BLaER1 treated with 17β-estradiol and CSF1 and Interleukin-3, amounts not matched to agents 10 nM and 100 nM (cell line): Measurements from ENCODE around the gene EPHA2.
"Not testable (repeated sequence)": the region's sequence is repeated elsewhere in the genome, so short reads cannot be mapped to it uniquely, and the experiment has no call there.

ENCODE experiments used
- H3K27ac ChIP-seq, 11 experiments: shearing (Covaris generic); formaldehyde crosslinking; 2 replicates each; pipeline ENCODE4 v1.8.1; 2022
- H3K27me3 ChIP-seq, 11 experiments: shearing (Covaris generic); formaldehyde crosslinking; 2 replicates each; pipeline ENCODE4 v1.8.1; 2022
- H3K36me3 ChIP-seq, 11 experiments: shearing (Covaris generic); formaldehyde crosslinking; 2 replicates each; pipeline ENCODE4 v1.8.1; 2022
- H3K4me1 ChIP-seq, 10 experiments: shearing (Covaris generic); formaldehyde crosslinking; 2 replicates each; pipeline ENCODE4 v1.8.1; 2022
- H3K4me2 ChIP-seq, 11 experiments: shearing (Covaris generic); formaldehyde crosslinking; 2 replicates each; pipeline ENCODE4 v1.8.1; 2022
- H3K4me3 ChIP-seq, 10 experiments: shearing (Covaris generic); formaldehyde crosslinking; 2 replicates each; pipeline ENCODE4 v1.8.1; 2022
- H3K9ac ChIP-seq, 11 experiments: shearing (Covaris generic); formaldehyde crosslinking; 2 replicates each; pipeline ENCODE4 v1.8.1; 2022
- H3K9me3 ChIP-seq, 11 experiments: shearing (Covaris generic); formaldehyde crosslinking; replicated peaks in 1 of 11; 2 replicates each; pipeline ENCODE4 v1.8.1; 2022
- H4K20me1 ChIP-seq, 11 experiments: shearing (Covaris generic); formaldehyde crosslinking; 2 replicates each; pipeline ENCODE4 v1.8.1; 2022
- Cebpa-rat ChIP-seq, 11 experiments: shearing (Covaris generic); IDR thresholded peaks; 2 replicates each; pipeline ENCODE4 v1.8.1; 2022

EPHA2 gene

GRCh38 chr1:16173447-16174260 lies 17.8 kb upstream of the EPHA2 start:
- no peak overlapping the region; a peak in 1 of 20 replicates for H3K4me3 ChIP-seq
- peaks cover 8 to 23% (median 15%) of the 10 kb centered on the region in 11 experiments; a peak in 20 of 22 replicates for H3K27me3 ChIP-seq
- peaks cover 0 to 9% (median 0%) of the 10 kb centered on the region in 11 experiments; a peak in 2 of 22 replicates for H4K20me1 ChIP-seq
- no peaks in the 10 kb centered on the region for H3K9me3 ChIP-seq
- peaks cover 47 to 68% (median 56%) of the 10 kb centered on the region in 10 experiments for H3K4me1 ChIP-seq
- H3K4me2 ChIP-seq: peak overlapping the region; percentile 43 to 92 (median 80)
- H3K27ac ChIP-seq: peak overlapping the region in 9 of 11 experiments; percentile 35 to 82 (median 62); a peak in 16 of 22 replicates
- H3K36me3 ChIP-seq: no peaks in the 10 kb centered on the region
- TF ChIP-seq Cebpa-rat (IDR thresholded peaks at IDR 0.05): no peak
- peak overlapping the region in 10 of 11 experiments; percentile 26 to 65 (median 47); a peak in 17 of 22 replicates for H3K9ac ChIP-seq

GRCh38 chr1:16172964-16173446 lies 17.1 kb upstream of the EPHA2 start:
- Histone ChIP-seq H3K4me3 (no peak overlapping the region), H3K27me3 (peaks cover 14 to 29% (median 21%) of the 10 kb centered on the region in 11 experiments; a peak in 21 of 22 replicates), H3K9ac (peak overlapping the region in 9 of 11 experiments; percentile 26 to 65 (median 49); a peak in 13 of 22 replicates), H3K36me3 (no peaks in the 10 kb centered on the region), H3K27ac (peak overlapping the region in 9 of 11 experiments; percentile 35 to 82 (median 62); a peak in 16 of 22 replicates), H3K9me3 (no peaks in the 10 kb centered on the region), H4K20me1 (peaks cover 0 to 9% (median 0%) of the 10 kb centered on the region in 11 experiments; a peak in 2 of 22 replicates), H3K4me1 (peaks cover 53 to 68% (median 61%) of the 10 kb centered on the region in 10 experiments), H3K4me2 (peak overlapping the region; percentile 43 to 92 (median 80))
- no peak for TF ChIP-seq Cebpa-rat (IDR thresholded peaks at IDR 0.05)

DNA sequence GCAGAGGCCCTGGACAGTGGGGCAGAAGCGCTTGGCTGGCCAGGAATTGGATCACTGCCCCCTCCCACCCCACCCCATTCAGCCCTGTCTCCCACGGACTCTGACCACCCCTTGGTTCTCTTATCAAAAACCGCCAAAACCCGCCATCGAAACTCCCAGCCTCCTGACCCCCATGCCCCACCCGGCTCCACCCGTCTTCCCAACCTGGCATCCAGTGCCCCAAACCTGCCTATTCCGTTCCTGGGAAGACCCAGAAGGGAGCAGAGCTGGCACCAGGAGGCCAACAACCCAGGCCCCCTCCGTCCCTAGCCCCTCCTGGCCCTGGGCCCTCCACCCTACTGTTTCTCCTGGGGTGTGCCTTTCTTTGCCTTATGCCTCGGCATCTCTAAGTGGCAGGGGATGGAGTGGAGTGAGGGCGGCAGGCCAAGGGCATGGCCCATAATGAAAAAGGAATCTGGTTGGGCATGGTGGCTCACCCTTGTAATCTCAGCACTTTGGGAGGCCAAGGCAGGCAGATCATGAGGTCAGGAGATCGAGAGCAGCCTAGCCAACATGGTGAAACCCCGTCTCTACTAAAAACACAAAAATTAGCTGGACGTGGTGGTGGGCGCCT lies 16.5 kb upstream of the EPHA2 start:
- no peak overlapping the region; a peak in 1 of 22 replicates for H3K9ac ChIP-seq
- no peak overlapping the region for H3K4me3 ChIP-seq

GRCh38 chr1:16171314-16172151 lies 15.7 kb upstream of the EPHA2 start:
- Histone ChIP-seq H3K9ac (no peak overlapping the region), H3K27me3 (peaks cover 21 to 40% (median 31%) of the 10 kb centered on the region in 11 experiments; a peak in 21 of 22 replicates), H3K4me3 (no peak overlapping the region), H3K9me3 (no peaks in the 10 kb centered on the region), H4K20me1 (peaks cover 0 to 12% (median 0%) of the 10 kb centered on the region in 11 experiments; a peak in 3 of 22 replicates), H3K4me1 (peaks cover 55 to 67% (median 59%) of the 10 kb centered on the region in 10 experiments), H3K27ac (no peak overlapping the region), H3K4me2 (no peak overlapping the region), H3K36me3 (no peaks in the 10 kb centered on the region)
- no peak for TF ChIP-seq Cebpa-rat (IDR thresholded peaks at IDR 0.05)

More for the DNA sequence above, 16.5 kb upstream of the EPHA2 start:
- Histone ChIP-seq H4K20me1 (peaks cover 0 to 12% (median 0%) of the 10 kb centered on the region in 11 experiments; a peak in 2 of 22 replicates), H3K36me3 (no peaks in the 10 kb centered on the region), H3K4me2 (peak overlapping the region in 2 of 11 experiments; percentile 90 to 92; a peak in 3 of 22 replicates), H3K27ac (peak overlapping the region in 3 of 11 experiments; percentile 4 to 82 (median 77); a peak in 4 of 22 replicates), H3K9me3 (no peaks in the 10 kb centered on the region), H3K4me1 (peaks cover 57 to 69% (median 65%) of the 10 kb centered on the region in 10 experiments), H3K27me3 (peaks cover 19 to 36% (median 27%) of the 10 kb centered on the region in 11 experiments; a peak in 21 of 22 replicates)
- no peak for TF ChIP-seq Cebpa-rat (IDR thresholded peaks at IDR 0.05)

DNA sequence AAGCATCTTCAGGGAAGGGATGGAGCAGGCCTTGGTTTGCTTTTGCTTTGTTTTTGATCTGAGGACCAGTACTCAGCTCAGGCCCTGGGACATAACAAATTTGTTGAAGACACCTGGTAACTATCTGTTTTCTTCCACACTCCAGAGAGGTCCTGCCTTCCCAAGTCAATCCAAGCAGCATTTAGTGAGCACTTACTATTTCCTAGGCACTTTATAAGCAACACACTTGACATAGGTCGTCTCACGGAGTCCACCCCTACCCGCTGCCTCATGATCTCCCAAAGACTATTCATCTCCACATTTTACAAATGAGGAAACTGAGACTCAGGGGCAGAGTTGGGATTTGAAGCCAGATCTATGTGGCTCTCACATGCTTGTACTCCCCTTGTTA lies 14.4 kb upstream of the EPHA2 start:
- Histone ChIP-seq H3K36me3 (no peaks in the 10 kb centered on the region), H4K20me1 (peaks cover 0 to 12% (median 0%) of the 10 kb centered on the region in 11 experiments; a peak in 3 of 22 replicates), H3K27ac (no peak overlapping the region), H3K9ac (no peak overlapping the region), H3K27me3 (peaks cover 21 to 41% (median 31%) of the 10 kb centered on the region in 11 experiments; a peak in 21 of 22 replicates), H3K4me2 (no peak overlapping the region), H3K4me1 (peaks cover 43 to 59% (median 51%) of the 10 kb centered on the region in 10 experiments), H3K9me3 (no peaks in the 10 kb centered on the region), H3K4me3 (no peak overlapping the region)
- TF ChIP-seq Cebpa-rat (IDR thresholded peaks at IDR 0.05): no peak

DNA sequence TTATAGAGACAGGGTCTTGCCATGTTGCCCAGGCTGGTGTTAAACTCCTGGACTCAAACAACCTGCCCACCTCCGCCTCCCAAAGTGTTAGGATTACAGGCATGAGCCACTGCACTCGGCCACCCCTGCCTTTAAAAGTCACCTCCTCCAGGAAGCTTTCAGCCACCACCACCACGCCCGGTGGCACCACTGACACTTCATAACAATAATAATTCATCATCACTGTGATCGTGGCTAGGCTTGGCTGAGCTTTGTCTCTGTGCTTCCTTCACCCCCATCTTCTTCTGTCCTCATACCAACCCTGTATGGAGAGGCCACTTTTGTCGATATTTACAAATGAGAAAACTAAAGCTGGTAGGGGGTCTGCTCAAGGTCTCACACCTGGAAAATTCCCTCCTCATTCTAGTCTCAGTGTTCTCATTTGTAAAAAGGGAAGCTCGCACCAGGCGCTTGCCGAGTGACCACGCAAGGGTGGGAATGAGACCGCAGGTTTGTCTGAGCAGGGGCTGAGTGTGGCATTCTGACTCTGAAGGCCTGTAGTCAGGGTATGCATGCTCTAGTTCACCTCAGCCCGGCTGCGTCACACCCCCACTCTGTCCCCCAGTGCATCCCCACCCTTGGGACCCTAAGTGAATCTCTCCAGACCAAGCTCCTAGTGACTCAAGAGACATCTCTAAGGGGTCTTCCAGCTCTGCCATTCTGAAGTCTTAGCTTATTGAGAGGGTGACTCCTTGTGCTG lies 12.9 kb upstream of the EPHA2 start:
- H3K36me3 ChIP-seq: no peaks in the 10 kb centered on the region
- H3K27me3 ChIP-seq: peaks cover 21 to 41% (median 31%) of the 10 kb centered on the region in 11 experiments; a peak in 21 of 22 replicates
- no peak overlapping the region for H3K27ac ChIP-seq
- TF ChIP-seq Cebpa-rat (IDR thresholded peaks at IDR 0.05): no peak
- H3K9ac ChIP-seq: no peak overlapping the region
- H3K9me3 ChIP-seq: no peaks in the 10 kb centered on the region
- H3K4me2 ChIP-seq: peak overlapping the region in 10 of 11 experiments; percentile 1 to 94 (median 88); a peak in 18 of 22 replicates
- H3K4me3 ChIP-seq: no peak overlapping the region
- H4K20me1 ChIP-seq: peaks cover 0 to 17% (median 0%) of the 10 kb centered on the region in 11 experiments; a peak in 3 of 22 replicates
- peaks cover 42 to 58% (median 50%) of the 10 kb centered on the region in 10 experiments for H3K4me1 ChIP-seq

DNA sequence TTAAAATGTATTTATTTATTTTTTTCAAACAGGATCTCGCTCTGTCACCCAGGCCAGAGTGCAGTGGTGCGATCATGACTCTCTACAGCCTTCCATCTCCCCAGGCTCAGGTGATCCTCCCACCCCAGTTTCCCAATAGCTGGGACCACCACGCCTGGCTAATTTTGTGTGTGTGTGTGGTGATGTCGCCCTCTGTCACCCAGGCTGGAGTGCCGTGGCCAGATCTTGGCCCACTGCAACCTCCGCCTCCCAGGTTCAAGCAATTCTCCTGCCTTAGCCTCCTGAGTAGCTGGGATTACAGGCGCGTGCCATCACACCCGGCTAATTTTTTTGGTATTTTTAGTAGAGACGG lies 12.3 kb upstream of the EPHA2 start:
- peaks cover 21 to 41% (median 35%) of the 10 kb centered on the region in 11 experiments; a peak in 21 of 22 replicates for H3K27me3 ChIP-seq
- not testable (repeated sequence) for H3K9me3 ChIP-seq, H3K36me3 ChIP-seq, H3K27ac ChIP-seq
- peak overlapping the region; percentile 81 to 94 (median 87) for H3K4me2 ChIP-seq
- H3K4me3 ChIP-seq: peak overlapping the region in 9 of 10 experiments; percentile 30 to 65 (median 45); a peak in 15 of 20 replicates
- peaks cover 35 to 56% (median 50%) of the 10 kb centered on the region in 10 experiments for H3K4me1 ChIP-seq
- peak overlapping the region in 4 of 11 experiments; percentile 5 to 68 (median 36); a peak in 1 of 22 replicates for H3K9ac ChIP-seq
- H4K20me1 ChIP-seq: peaks cover 0 to 12% (median 0%) of the 10 kb centered on the region in 11 experiments; a peak in 2 of 22 replicates
